ENCODE results near the gene ARL15.

ARL15 gene

GRCh38 chr5:53930457-53930856 lies 379.9 kb downstream of the ARL15 start:
- TF ChIP-seq CEBPB (IDR thresholded peaks at IDR 0.05) (no peak), TAF1 (IDR thresholded peaks at IDR 0.05; ENCODE audit: low read depth) (no peak), YY1 (IDR thresholded peaks at IDR 0.05; ENCODE audit: low read depth) (no peak), NFIC (IDR thresholded peaks at IDR 0.05) (no peak), ZBTB7A (IDR thresholded peaks at IDR 0.05; ENCODE audit: low read depth) (no peak), CREB1 (IDR thresholded peaks at IDR 0.05; ENCODE audit: low read depth) (no peak), TCF12 (IDR thresholded peaks at IDR 0.05; ENCODE audit: low read depth) (no peak), TEAD4 (IDR thresholded peaks at IDR 0.05) (no peak), EGR1 (IDR thresholded peaks at IDR 0.05) (no peak), EP300 (IDR thresholded peaks at IDR 0.05; ENCODE audit: borderline replicate concordance) (no peak), FOXM1 (IDR thresholded peaks at IDR 0.05; ENCODE audit: borderline replicate concordance, low read depth) (no peak), USF1 (IDR thresholded peaks at IDR 0.05) (no peak), RAD21 (IDR thresholded peaks at IDR 0.05; ENCODE audit: low read depth) (no peak)
- TF ChIP-seq, protein P1, sequence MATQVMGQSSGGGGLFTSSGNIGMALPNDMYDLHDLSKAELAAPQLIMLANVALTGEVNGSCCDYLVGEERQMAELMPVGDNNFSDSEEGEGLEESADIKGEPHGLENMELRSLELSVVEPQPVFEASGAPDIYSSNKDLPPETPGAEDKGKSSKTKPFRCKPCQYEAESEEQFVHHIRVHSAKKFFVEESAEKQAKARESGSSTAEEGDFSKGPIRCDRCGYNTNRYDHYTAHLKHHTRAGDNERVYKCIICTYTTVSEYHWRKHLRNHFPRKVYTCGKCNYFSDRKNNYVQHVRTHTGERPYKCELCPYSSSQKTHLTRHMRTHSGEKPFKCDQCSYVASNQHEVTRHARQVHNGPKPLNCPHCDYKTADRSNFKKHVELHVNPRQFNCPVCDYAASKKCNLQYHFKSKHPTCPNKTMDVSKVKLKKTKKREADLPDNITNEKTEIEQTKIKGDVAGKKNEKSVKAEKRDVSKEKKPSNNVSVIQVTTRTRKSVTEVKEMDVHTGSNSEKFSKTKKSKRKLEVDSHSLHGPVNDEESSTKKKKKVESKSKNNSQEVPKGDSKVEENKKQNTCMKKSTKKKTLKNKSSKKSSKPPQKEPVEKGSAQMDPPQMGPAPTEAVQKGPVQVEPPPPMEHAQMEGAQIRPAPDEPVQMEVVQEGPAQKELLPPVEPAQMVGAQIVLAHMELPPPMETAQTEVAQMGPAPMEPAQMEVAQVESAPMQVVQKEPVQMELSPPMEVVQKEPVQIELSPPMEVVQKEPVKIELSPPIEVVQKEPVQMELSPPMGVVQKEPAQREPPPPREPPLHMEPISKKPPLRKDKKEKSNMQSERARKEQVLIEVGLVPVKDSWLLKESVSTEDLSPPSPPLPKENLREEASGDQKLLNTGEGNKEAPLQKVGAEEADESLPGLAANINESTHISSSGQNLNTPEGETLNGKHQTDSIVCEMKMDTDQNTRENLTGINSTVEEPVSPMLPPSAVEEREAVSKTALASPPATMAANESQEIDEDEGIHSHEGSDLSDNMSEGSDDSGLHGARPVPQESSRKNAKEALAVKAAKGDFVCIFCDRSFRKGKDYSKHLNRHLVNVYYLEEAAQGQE (IDR thresholded peaks at IDR 0.05; ENCODE audit: low read depth), result no peak
- TF ChIP-seq, protein P2, sequence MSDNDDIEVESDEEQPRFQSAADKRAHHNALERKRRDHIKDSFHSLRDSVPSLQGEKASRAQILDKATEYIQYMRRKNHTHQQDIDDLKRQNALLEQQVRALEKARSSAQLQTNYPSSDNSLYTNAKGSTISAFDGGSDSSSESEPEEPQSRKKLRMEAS (IDR thresholded peaks at IDR 0.05), result no peak

- no peak for TF ChIP-seq CREB1 (IDR thresholded peaks at IDR 0.05; ENCODE audit: low read depth)
- no peak for TF ChIP-seq RAD21 (IDR thresholded peaks at IDR 0.05; ENCODE audit: low read depth)
- no peak for TF ChIP-seq EGR1 (IDR thresholded peaks at IDR 0.05)
Observed at GRCh38 chr5:53929570-53929969, 380.8 kb downstream of the ARL15 start.

DNA sequence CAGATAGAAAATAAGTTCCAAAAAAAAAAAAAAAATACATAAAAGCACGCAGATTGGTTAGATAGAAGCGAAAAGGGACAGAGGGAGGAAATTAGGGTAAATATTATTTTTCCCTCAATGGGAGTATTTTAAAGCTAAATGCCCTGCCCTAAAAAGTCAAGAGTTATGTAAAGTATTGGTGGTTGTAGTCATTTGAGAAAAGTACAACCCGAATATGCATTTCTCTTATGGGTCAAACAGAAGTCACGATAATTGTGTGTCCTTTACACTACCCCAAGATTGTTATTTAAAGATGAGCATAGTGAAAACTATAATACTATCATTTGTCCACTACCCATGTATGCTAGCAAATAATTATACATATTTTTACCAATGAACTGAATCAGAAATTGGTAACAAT lies 381.2 kb downstream of the ARL15 start:
- TF ChIP-seq CEBPB (IDR thresholded peaks at IDR 0.05), result no peak
- TF ChIP-seq TCF12 (IDR thresholded peaks at IDR 0.05; ENCODE audit: low read depth), result no peak
- TF ChIP-seq, protein P1 (IDR thresholded peaks at IDR 0.05; ENCODE audit: low read depth), result no peak
- no peak for TF ChIP-seq NFIC (IDR thresholded peaks at IDR 0.05)
- TF ChIP-seq YY1 (IDR thresholded peaks at IDR 0.05; ENCODE audit: low read depth), result no peak
- no peak for TF ChIP-seq FOXM1 (IDR thresholded peaks at IDR 0.05; ENCODE audit: borderline replicate concordance, low read depth)
- no peak for TF ChIP-seq RAD21 (IDR thresholded peaks at IDR 0.05; ENCODE audit: low read depth)
- TF ChIP-seq, protein P2 (IDR thresholded peaks at IDR 0.05), result no peak

DNA sequence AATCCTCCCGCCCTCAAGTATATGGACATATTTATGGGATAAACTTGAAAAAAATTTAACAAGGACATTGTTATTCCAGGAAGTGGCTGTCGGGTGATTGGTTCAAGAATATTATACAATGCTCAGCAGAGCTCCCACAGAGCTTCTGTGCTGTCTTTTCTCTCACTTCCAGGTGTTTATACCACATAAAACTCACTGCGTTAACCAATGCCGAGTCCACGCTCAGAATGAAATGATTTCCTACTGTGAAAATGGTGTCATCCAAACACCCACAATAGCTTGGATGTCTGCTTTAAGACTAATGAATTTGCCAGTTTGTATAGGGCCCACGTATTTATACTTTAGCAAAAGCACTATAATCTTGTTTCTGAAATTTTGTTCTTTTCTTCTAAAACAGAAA lies 381.7 kb downstream of the ARL15 start:
- TF ChIP-seq CEBPB (IDR thresholded peaks at IDR 0.05), result no peak
- TF ChIP-seq TAF1 (IDR thresholded peaks at IDR 0.05; ENCODE audit: low read depth), result no peak
- no peak for TF ChIP-seq ZBTB7A (IDR thresholded peaks at IDR 0.05; ENCODE audit: low read depth)
- no peak for TF ChIP-seq USF1 (IDR thresholded peaks at IDR 0.05)

- no peak for TF ChIP-seq CREB1 (IDR thresholded peaks at IDR 0.05; ENCODE audit: low read depth)
- TF ChIP-seq RAD21 (IDR thresholded peaks at IDR 0.05; ENCODE audit: low read depth), result no peak
- TF ChIP-seq CEBPB (IDR thresholded peaks at IDR 0.05), result no peak
- TF ChIP-seq, protein P1 (IDR thresholded peaks at IDR 0.05; ENCODE audit: low read depth), result no peak
- no peak for TF ChIP-seq YY1 (IDR thresholded peaks at IDR 0.05; ENCODE audit: low read depth)
- no peak for TF ChIP-seq USF1 (IDR thresholded peaks at IDR 0.05)
- no peak for TF ChIP-seq ZBTB7A (IDR thresholded peaks at IDR 0.05; ENCODE audit: low read depth)
- TF ChIP-seq, protein P2 (IDR thresholded peaks at IDR 0.05), result no peak
- TF ChIP-seq EGR1 (IDR thresholded peaks at IDR 0.05), result no peak
- no peak for TF ChIP-seq TCF12 (IDR thresholded peaks at IDR 0.05; ENCODE audit: low read depth)
- TF ChIP-seq NFIC (IDR thresholded peaks at IDR 0.05), result no peak
- TF ChIP-seq EP300 (IDR thresholded peaks at IDR 0.05; ENCODE audit: borderline replicate concordance), result no peak
- no peak for TF ChIP-seq TAF1 (IDR thresholded peaks at IDR 0.05; ENCODE audit: low read depth)
- no peak for TF ChIP-seq TEAD4 (IDR thresholded peaks at IDR 0.05)
- TF ChIP-seq FOXM1 (IDR thresholded peaks at IDR 0.05; ENCODE audit: borderline replicate concordance, low read depth), result no peak
Observed at GRCh38 chr5:53927668-53928247, 382.6 kb downstream of the ARL15 start.

All from Ishikawa (cell line).